ENCODE data around the gene CLPTM1L. TPM values are rescaled to one million over a fixed set of nuclear protein-coding genes. Genes with fewer than 3 reads are reported as not detected.

CLPTM1L gene
- total and polyA plus RNA-seq, 2 donors (not counting 1 experiment from before 2014, with no cell fraction given) = 78.4 to 99.9 TPM

- intact Hi-C loops (cut with micrococcal nuclease) = no loop called here
- Histone ChIP-seq H3K9me3 (ENCODE audit: control extremely low read depth in 1 of 3, control insufficient read depth in 2 of 3, insufficient read depth in 1 of 3, low read length in 2 of 3) (no peaks in the 10 kb centered on the region), H3K36me3 (replicated peaks in 1 of 2; ENCODE audit: control extremely low read depth in 1 of 2, control insufficient read depth in 1 of 2, extremely low read depth in 1 of 2, insufficient read depth in 2 of 2, low read length in 1 of 2) (peaks cover 0 to 66% of the 10 kb centered on the region in 2 experiments), H3K4me3 (ENCODE audit: control extremely low read depth in 1 of 5, extremely low read depth in 1 of 5, insufficient read depth in 1 of 5, low read depth in 2 of 5, low read length in 4 of 5) (no peak overlapping the region), H3K27ac (ENCODE audit: low read length in 2 of 2) (no peak overlapping the region), H3K4me1 (ENCODE audit: control insufficient read depth in 2 of 2, insufficient read depth in 2 of 2, low read length in 2 of 2) (peaks cover 13 to 14% of the 10 kb centered on the region in 2 donors), H3K9ac (ENCODE audit: low read length) (no peak overlapping the region), H3K79me2 (ENCODE audit: control insufficient read depth, insufficient read depth, low read length) (no peaks in the 10 kb centered on the region), H4K20me1 (ENCODE audit: control insufficient read depth, insufficient read depth, low read length, poor library complexity, severe bottlenecking) (no peaks in the 10 kb centered on the region), H2AFZ (ENCODE audit: insufficient read depth, low read depth, low read length, poor library complexity, severe bottlenecking) (no peak overlapping the region), H3K27me3 (replicated peaks in 1 of 4; ENCODE audit: control extremely low read depth in 1 of 4, control insufficient read depth in 3 of 4, insufficient read depth in 4 of 4, low read length in 3 of 4) (no peaks in the 10 kb centered on the region), H3K4me2 (replicated peaks; ENCODE audit: low read depth, low read length, poor library complexity, severe bottlenecking) (no peak overlapping the region)
- no peak for ATAC-seq (ENCODE audit: low read depth)
- POLR2A ChIA-PET = no interaction called here
- H3K27me3 Mint-ChIP-seq = no peaks in the 10 kb centered on the region
- TF ChIP-seq EZH2 (IDR thresholded peaks at IDR 0.05; ENCODE audit: borderline replicate concordance, insufficient read depth, low read depth, low read length, poor library complexity, severe bottlenecking) (no peak), CTCF (IDR thresholded peaks at IDR 0.05) (no peak)
- 95% methylated on average over 36 of the region's 36 CpGs for WGBS (ENCODE audit: insufficient coverage)
- DNase-seq = no peak
- H3K4me1 Mint-ChIP-seq = peaks cover 16% of the 10 kb centered on the region
- H3K27ac Mint-ChIP-seq = no peak overlapping the region
- CTCF ChIA-PET = no interaction called here
- H3K4me3 Mint-ChIP-seq = no peak overlapping the region
- H3K9me3 Mint-ChIP-seq (ENCODE audit: insufficient read depth) = no peaks in the 10 kb centered on the region
Observed at GRCh38 chr5:1320436-1321344, 24.2 kb downstream of the CLPTM1L start.
